ENCODE results near the gene LBX2. TPM values are rescaled to one million over a fixed set of nuclear protein-coding genes. Genes with fewer than 3 reads are reported as not detected.

Gene LBX2
- total and polyA plus RNA-seq, 10 of the 15 experiments (the other 5 are each of a cell fraction or from before 2014, with no cell fraction given) = 0.08 to 4.0 (median 0.27) TPM

- H2AFZ ChIP-seq (ENCODE audit: control insufficient read depth, low read depth, low read length) = no peak overlapping the region
- under 1% methylated on average over 13 of the region's 13 CpGs for WGBS (ENCODE audit: insufficient coverage, insufficient replicate concordance, low lambda C conversion rate, missing lambda C conversion rate)
- in situ Hi-C loops (cut with MboI) = no loop called here
- TF ChIP-seq ZBTB4 (CRISPR knock-in tag; IDR thresholded peaks at IDR 0.05) = no peak
- no peak for TF ChIP-seq EZH2 (IDR thresholded peaks at IDR 0.05; ENCODE audit: borderline replicate concordance, control insufficient read depth, low read depth, low read length)
- TF ChIP-seq SREBF1 (IDR thresholded peaks at IDR 0.05; ENCODE audit: low read length) = no peak
- no peak for TF ChIP-seq E2F4 (IDR thresholded peaks at IDR 0.05; ENCODE audit: low read depth, low read length)
- no peak for TF ChIP-seq BCL3 (IDR thresholded peaks at IDR 0.05; ENCODE audit: borderline replicate concordance, insufficient read depth, low read depth, low read length, poor library complexity, severe bottlenecking)
- no peak for TF ChIP-seq HDAC2 (IDR thresholded peaks at IDR 0.05)
- no peak for TF ChIP-seq RBBP5 (conservative IDR thresholded peaks at IDR 0.05)
- TF ChIP-seq SIX5 (IDR thresholded peaks at IDR 0.05; ENCODE audit: low read depth, low read length, severe bottlenecking) = no peak
- TF ChIP-seq ELK1 (IDR thresholded peaks at IDR 0.05; ENCODE audit: low read depth, low read length) = no peak
- TF ChIP-seq BCL11A (IDR thresholded peaks at IDR 0.05; ENCODE audit: low read depth, low read length) = no peak
- TF ChIP-seq ZNF207 (IDR thresholded peaks at IDR 0.05; ENCODE audit: borderline replicate concordance) = no peak
- no peak for TF ChIP-seq YBX1 (IDR thresholded peaks at IDR 0.05)
- TF ChIP-seq E2F8 (IDR thresholded peaks at IDR 0.05; ENCODE audit: low read depth, partially characterized antibody) = no peak
Measured at GRCh38 chr2:74464406-74464805, 35.0 kb downstream of the LBX2 start.

More at GRCh38 chr2:74464406-74464805, 35.0 kb downstream of the LBX2 start:
- Histone ChIP-seq H3K79me2 (ENCODE audit: control insufficient read depth, insufficient read depth, low read length) (peaks cover 24% of the 10 kb centered on the region), H3K36me3 (ENCODE audit: control insufficient read depth in 2 of 2, insufficient read depth in 2 of 2, low read length in 1 of 2) (peaks cover 2 to 4% of the 10 kb centered on the region in 2 experiments; a peak in 3 of 4 replicates), H4K20me1 (ENCODE audit: control insufficient read depth, insufficient read depth) (no peaks in the 10 kb centered on the region), H3K27ac (ENCODE audit: control insufficient read depth, insufficient read depth) (peak overlapping the region; percentile 73), H3K4me1 (ENCODE audit: control insufficient read depth, insufficient read depth, low read length) (peaks cover 6% of the 10 kb centered on the region), H3K27me3 (replicated peaks in 1 of 2; ENCODE audit: control insufficient read depth in 2 of 2, insufficient read depth in 2 of 2, low read length in 1 of 2) (no peaks in the 10 kb centered on the region), H3K4me3 (peak overlapping the region; percentile 91), H3K9ac (ENCODE audit: control insufficient read depth, insufficient read depth, low read length) (peak overlapping the region; percentile 88), H3K4me2 (ENCODE audit: control insufficient read depth, insufficient read depth) (peak overlapping the region; percentile 100), H3K9me3 (replicated peaks; ENCODE audit: control insufficient read depth, insufficient read depth, low read length) (no peaks in the 10 kb centered on the region)
- ChIA-PET CTCF (interaction anchor here (1.4 kb wide), 1 partner anchor 39 kb away, joined by 5 read pairs; no protein-coding TSS in a partner anchor), POLR2A (interaction anchor here (0.6 to 1.6 kb wide), 4 partner anchors 10 to 66 kb away, joined by 3 to 5 read pairs (median 4); partner anchors contain the start of gene INO80B), SMC1A (ENCODE audit: uncharacterized antibody, unreplicated experiment) (interaction anchor here (0.6 kb wide), 1 partner anchor 57 kb away, joined by 3 read pairs; no protein-coding TSS in a partner anchor), RAD21 (ENCODE audit: unreplicated experiment) (no interaction called here)
- FAIRE-seq = no peak
- no peak for DNase-seq (ENCODE audit: low read depth, low spot score)
- peak; percentile 19 for ATAC-seq
- intact Hi-C loops (cut with micrococcal nuclease; ENCODE audit: unreplicated experiment) = no loop called here
- BruUV-seq (replicated peaks) = no TSS peak
